ENCODE results near the gene PHLDA1.
"Not testable (repeated sequence)": the region's sequence is repeated elsewhere in the genome, so short reads cannot be mapped to it uniquely, and the experiment has no call there.

PHLDA1 gene

GRCh38 chr12:75986001-75986746, 45.4 kb downstream of the PHLDA1 start:
- peak; percentile 62 for DNase-seq (ENCODE audit: low read depth, low spot score)

- DNase-seq (ENCODE audit: low read depth, low spot score) = no peak
Observed at GRCh38 chr12:75985566-75985965, 46.0 kb downstream of the PHLDA1 start.

GRCh38 chr12:75984577-75985182, 46.9 kb downstream of the PHLDA1 start:
- no peak for DNase-seq (ENCODE audit: low read depth, low spot score)

- not testable (repeated sequence) for DNase-seq (ENCODE audit: low read depth, low spot score)
Observed at GRCh38 chr12:75983851-75984250, 47.7 kb downstream of the PHLDA1 start.

GRCh38 chr12:75982979-75983660, 48.5 kb downstream of the PHLDA1 start:
- no peak for DNase-seq (ENCODE audit: low read depth, low spot score)

GRCh38 chr12:75982169-75982564, 49.4 kb downstream of the PHLDA1 start:
- peak; percentile 75 for DNase-seq (ENCODE audit: low read depth, low spot score)

GRCh38 chr12:75981247-75982168, 50.1 kb downstream of the PHLDA1 start:
- DNase-seq (ENCODE audit: low read depth, low spot score) = peak; percentile 79

- peak; percentile 25 for DNase-seq (ENCODE audit: low read depth, low spot score)
Observed at GRCh38 chr12:75979181-75979580, 52.4 kb downstream of the PHLDA1 start.

- no peak for DNase-seq (ENCODE audit: low read depth, low spot score)
Observed at GRCh38 chr12:75978677-75979076, 52.9 kb downstream of the PHLDA1 start.

GRCh38 chr12:75977952-75978671, 53.5 kb downstream of the PHLDA1 start:
- peak; percentile 98 for DNase-seq (ENCODE audit: low read depth, low spot score)

- DNase-seq (ENCODE audit: low read depth, low spot score) = no peak
Observed at GRCh38 chr12:75977590-75977951, 54.0 kb downstream of the PHLDA1 start.

GRCh38 chr12:75976913-75977312, 54.7 kb downstream of the PHLDA1 start:
- no peak for DNase-seq (ENCODE audit: low read depth, low spot score)

- no peak for DNase-seq (ENCODE audit: low read depth, low spot score)
Observed at GRCh38 chr12:75976113-75976512, 55.5 kb downstream of the PHLDA1 start.

- DNase-seq (ENCODE audit: low read depth, low spot score) = no peak
Observed at GRCh38 chr12:75975702-75976101, 55.9 kb downstream of the PHLDA1 start.
